Pancreas (tissue), 10 donors: Measurements from ENCODE around the gene CNTNAP4. TPM values are rescaled to one million over a fixed set of nuclear protein-coding genes. Genes with fewer than 3 reads are reported as not detected.

Experiments used
- ATAC-seq, 4 donors: fragments of 200-7000 bp; cut with Tn5 transposase; one replicate each; pipeline versions ENCODE4 v1.8.0 to v1.9.1; 2020; ENCODE audit warnings: mild to moderate bottlenecking in 4 of 4, moderate library complexity in 4 of 4
- DNase-seq, 6 donors: peaks; one replicate each; pipeline ENCODE4 v3.0.0-alpha.2; 2020
- FAIRE-seq: peaks from 2 replicates; lab custom pipeline; 2012; peaks lifted over from hg19 to GRCh38; lab: Jason Lieb, UNC
- H3K27ac ChIP-seq, 4 donors: fragments of 200-600 bp; sonication (generic); 1 replicate in 3 of 4; 2 replicates in 1 of 4; pipeline versions ENCODE4 v1.5.0 to v1.8.0; 2020
- H3K27me3 ChIP-seq, 4 donors: fragments of 200-600 bp; one replicate each; pipeline ENCODE4 v1.8.0; 2021
- H3K36me3 ChIP-seq, 3 donors: fragments of 200-600 bp; sonication (generic) in 1 of 3; one replicate each; pipeline versions ENCODE4 v1.5.0 to v1.8.0; 2020 to 2021
- H3K4me1 ChIP-seq, 3 donors: fragments of 200-600 bp; one replicate each; pipeline ENCODE4 v1.8.0; 2021
- H3K4me3 ChIP-seq, 4 donors: fragments of 200-600 bp; sonication (generic) in 2 of 4; one replicate each; pipeline versions ENCODE4 v1.5.0 to v1.8.0; 2020 to 2021
- H3K9me3 ChIP-seq, 4 donors: fragments of 200-600 bp; one replicate each; pipeline ENCODE4 v1.8.0; 2021
- CTCF ChIP-seq, 4 donors: fragments of 200-600 bp; sonication (generic) in 3 of 4; IDR thresholded peaks; one replicate each; pipeline versions ENCODE4 v1.5.0 to v1.8.0; 2021; ENCODE audit warnings: antibody characterized with exemption in 4 of 4
- WGBS, 2 donors: extraction: QIAGEN DNeasy Blood & Tissue Kit; methylation state at CpG; one replicate each; pipeline ENCODE4 v1.1.7; 2013; 5-methylcytosine and 5-hydroxymethylcytosine counted together
- intact Hi-C, 3 donors: fragments of 100-400 bp; cut with DNase I; formaldehyde crosslinking; loops; one replicate each; pipeline versions ENCODE4 v1.11.1 to v1.14.2; 2022
- polyA plus RNA-seq, 2 donors: library from polyadenylated mRNA; stranded (reverse); fragments of 200-250 nt; gene quantifications; one replicate each; pipeline ENCODE4 v1.2.3, GENCODE V29; 2013
- total RNA-seq, 6 donors: library from RNA; stranded (reverse); fragmentation: NEBNext Ultra II Directional in 4 of 6; extraction: Animal tissue kit (Norgen Biotek cat#: 25700) in 4 of 6; gene quantifications; one replicate each; pipeline versions ENCODE4 v1.2.1 to v1.2.4, GENCODE V29; 2021 to 2023
- donor health status: healthy with polysubstance abuse.
- donor health status: DM: no; HTN: no; CAD: no; lungs with moderate emphysema.
- donor health status: DM: no; HTN: no; CAD: no.
- donor health status: control.
- donor health status: control.
- donor health status: Bipolar disorder and iron deficiency.
- donor health status: DM: yes; HTN: yes; CAD: no.
- donor health status: DM: no; HTN: no; CAD: no.
- donor health status: DM: no; HTN: no; CAD: no.
- donor health status: DM: yes; HTN: yes; CAD: no.

The CNTNAP4 gene
- total and polyA plus RNA-seq, 8 donors: not detected

- 85 to 88% methylated on average over 3 of the region's 3 CpGs for whole genome bisulfite sequencing, 2 donors
- H3K27me3 ChIP-seq: no peaks in the 10 kb centered on the region
- ATAC-seq: no peak
Observed at GRCh38 chr16:76539609-76540008, 262.4 kb downstream of the CNTNAP4 start.

GRCh38 chr16:76541070-76541469, 263.9 kb downstream of the CNTNAP4 start:
- Histone ChIP-seq H3K4me1 (peaks cover 7 to 11% (median 10%) of the 10 kb centered on the region in 3 donors), H3K27me3 (no peaks in the 10 kb centered on the region), H3K9me3 (no peaks in the 10 kb centered on the region), H3K36me3 (no peaks in the 10 kb centered on the region), H3K4me3 (no peak overlapping the region), H3K27ac (no peak overlapping the region)
- TF ChIP-seq CTCF (IDR thresholded peaks at IDR 0.05): no peak
- DNase-seq (no peak), FAIRE-seq (no peak), ATAC-seq (peak in 2 of 4 donors; percentile 29 to 46)
- WGBS, 2 donors: 9 to 20% methylated on average over 1 of the region's 1 CpG
- intact Hi-C loops: no loop called here

More at GRCh38 chr16:76539609-76540008, 262.4 kb downstream of the CNTNAP4 start:
- no peak for TF ChIP-seq CTCF (IDR thresholded peaks at IDR 0.05)
- no peak for DNase-seq
- no peak for FAIRE-seq
- H3K4me3 ChIP-seq: no peak overlapping the region
- H3K9me3 ChIP-seq: no peaks in the 10 kb centered on the region
- H3K36me3 ChIP-seq: no peaks in the 10 kb centered on the region
- H3K27ac ChIP-seq: no peak overlapping the region
- intact Hi-C loops: no loop called here
- peaks cover 7 to 11% (median 10%) of the 10 kb centered on the region in 3 donors for H3K4me1 ChIP-seq

GRCh38 chr16:76565542-76565941, 288.3 kb downstream of the CNTNAP4 start:
- FAIRE-seq (no peak), ATAC-seq (no peak), DNase-seq (no peak)
- Histone ChIP-seq H3K4me3 (no peak overlapping the region), H3K27ac (no peak overlapping the region), H3K36me3 (no peaks in the 10 kb centered on the region), H3K9me3 (no peaks in the 10 kb centered on the region), H3K4me1 (no peaks in the 10 kb centered on the region), H3K27me3 (no peaks in the 10 kb centered on the region)
- intact Hi-C loops: no loop called here
- no peak for TF ChIP-seq CTCF (IDR thresholded peaks at IDR 0.05)
- WGBS, 2 donors: 78 to 82% methylated on average over 2 of the region's 2 CpGs

- 65% methylated on average over 3 of the region's 3 CpGs for WGBS, 2 donors
- Histone ChIP-seq H3K4me1 (no peaks in the 10 kb centered on the region), H3K4me3 (no peak overlapping the region), H3K27ac (no peak overlapping the region), H3K36me3 (no peaks in the 10 kb centered on the region), H3K27me3 (no peaks in the 10 kb centered on the region), H3K9me3 (no peaks in the 10 kb centered on the region)
- FAIRE-seq (no peak), DNase-seq (no peak), ATAC-seq (no peak)
- intact Hi-C loops: no loop called here
- no peak for TF ChIP-seq CTCF (IDR thresholded peaks at IDR 0.05)
Observed at GRCh38 chr16:76571755-76572154, 294.6 kb downstream of the CNTNAP4 start.

GRCh38 chr16:76573281-76573680, 296.1 kb downstream of the CNTNAP4 start:
- no peaks in the 10 kb centered on the region for H3K36me3 ChIP-seq
- no peak for FAIRE-seq
- WGBS, 2 donors: 91 to 97% methylated on average over 2 of the region's 2 CpGs
- H3K27me3 ChIP-seq: no peaks in the 10 kb centered on the region
- intact Hi-C loops: no loop called here
- H3K27ac ChIP-seq: no peak overlapping the region
- no peak for DNase-seq
- H3K4me1 ChIP-seq: no peaks in the 10 kb centered on the region
- ATAC-seq: no peak
- H3K4me3 ChIP-seq: no peak overlapping the region
- TF ChIP-seq CTCF (IDR thresholded peaks at IDR 0.05): no peak
- H3K9me3 ChIP-seq: no peaks in the 10 kb centered on the region
